H1 (cell line): Measurements from ENCODE around the gene SSUH2.

Experiments used
- CEBPB ChIP-seq: IDR thresholded peaks from 2 replicates; pipeline ENCODE4 v1.6.1; 2012; ENCODE audit warnings: low read depth, low read length
- CTCF ChIP-seq, 3 experiments: IDR thresholded peaks; 1 replicate in 2 of 3; 2 replicates in 1 of 3; pipeline versions ENCODE4 v1.5.1 to v1.6.1; 2011; ENCODE audit warnings: low read length in 3 of 3, mild to moderate bottlenecking in 3 of 3, inconsistent platforms in 2 of 3, low read depth in 1 of 3, moderate library complexity in 1 of 3; ENCODE audit not compliant: insufficient read depth in 1 of 3; ENCODE audit errors: control extremely low read depth in 1 of 3
- GABPA ChIP-seq: IDR thresholded peaks from 2 replicates; pipeline ENCODE4 v1.6.1; 2011; ENCODE audit warnings: mild to moderate bottlenecking, low read length, moderate library complexity, borderline replicate concordance; ENCODE audit not compliant: insufficient read depth
- GTF2F1 ChIP-seq: IDR thresholded peaks from 2 replicates; pipeline ENCODE4 v1.6.1; 2012; ENCODE audit warnings: low read depth, low read length, improper control_type of control experiment, borderline replicate concordance
- KDM1A ChIP-seq: fragments of 200-600, 300-600 bp; sonication (generic); IDR thresholded peaks from 2 replicates; pipeline ENCODE4 v1.7.1; 2016; ENCODE audit warnings: mild to moderate bottlenecking, low read length, borderline replicate concordance
- POLR2A ChIP-seq, 2 experiments: IDR thresholded peaks; 1 replicate in 1 of 2; 2 replicates in 1 of 2; pipeline ENCODE4 v1.6.1; 2011; ENCODE audit warnings: low read depth in 2 of 2, low read length in 2 of 2, mild to moderate bottlenecking in 2 of 2; ENCODE audit errors: control extremely low read depth in 1 of 2
- RAD21 ChIP-seq, 2 experiments: IDR thresholded peaks in 1 of 2; conservative IDR thresholded peaks in 1 of 2; 2 replicates each; pipeline ENCODE4 v1.6.1; 2011; ENCODE audit warnings: low read depth in 2 of 2, low read length in 2 of 2, improper control_type of control experiment in 1 of 2, inconsistent platforms in 1 of 2, mild to moderate bottlenecking in 1 of 2, moderate library complexity in 1 of 2
- RNF2 ChIP-seq: fragments of 200-900, 300-1000 bp; sonication (generic); IDR thresholded peaks from 2 replicates; pipeline ENCODE4 v1.7.1; 2016; ENCODE audit warnings: borderline replicate concordance, low read depth, mild to moderate bottlenecking, antibody characterized with exemption, low read length; ENCODE audit not compliant: poor library complexity, severe bottlenecking; ENCODE audit errors: missing control alignments
- SIN3A ChIP-seq, 2 experiments: IDR thresholded peaks in 1 of 2; conservative IDR thresholded peaks in 1 of 2; 2 replicates each; pipeline ENCODE4 v1.6.1; 2011 to 2012; ENCODE audit warnings: low read length in 2 of 2, improper control_type of control experiment in 1 of 2, low read depth in 1 of 2, mild to moderate bottlenecking in 1 of 2
- TAF1 ChIP-seq: IDR thresholded peaks from 2 replicates; pipeline ENCODE4 v1.6.1; 2011; ENCODE audit warnings: mild to moderate bottlenecking, low read depth, low read length
- TF ChIP-seq, protein P1 (sequence below): fragments of 300-600 bp; sonication (generic); IDR thresholded peaks from 2 replicates; pipeline ENCODE4 v1.7.1; 2012; ENCODE audit warnings: low read length, moderate library complexity, mild to moderate bottlenecking, inconsistent platforms; ENCODE audit not compliant: insufficient replicate concordance
- TF ChIP-seq, protein P2 (sequence below): IDR thresholded peaks from 2 replicates; pipeline ENCODE4 v1.6.1; 2011; ENCODE audit warnings: low read length, improper control_type of control experiment

- TF ChIP-seq CTCF (IDR thresholded peaks at IDR 0.05; ENCODE audit: control extremely low read depth in 1 of 3, insufficient read depth in 1 of 3, low read depth in 1 of 3, low read length in 3 of 3) (no peak), CEBPB (no peak), POLR2A (IDR thresholded peaks at IDR 0.05; ENCODE audit: control extremely low read depth in 1 of 2, low read depth in 2 of 2, low read length in 2 of 2) (no peak), RNF2 (no peak), SIN3A (conservative IDR thresholded peaks at IDR 0.05 in 1 of 2, IDR thresholded peaks at IDR 0.05 in 1 of 2; ENCODE audit: low read depth in 1 of 2, low read length in 2 of 2) (no peak), RAD21 (IDR thresholded peaks at IDR 0.05 in 1 of 2, conservative IDR thresholded peaks at IDR 0.05 in 1 of 2; ENCODE audit: low read depth in 2 of 2, low read length in 2 of 2) (no peak), TAF1 (no peak), GTF2F1 (no peak), KDM1A (no peak), GABPA (no peak)
- TF ChIP-seq, protein P1, sequence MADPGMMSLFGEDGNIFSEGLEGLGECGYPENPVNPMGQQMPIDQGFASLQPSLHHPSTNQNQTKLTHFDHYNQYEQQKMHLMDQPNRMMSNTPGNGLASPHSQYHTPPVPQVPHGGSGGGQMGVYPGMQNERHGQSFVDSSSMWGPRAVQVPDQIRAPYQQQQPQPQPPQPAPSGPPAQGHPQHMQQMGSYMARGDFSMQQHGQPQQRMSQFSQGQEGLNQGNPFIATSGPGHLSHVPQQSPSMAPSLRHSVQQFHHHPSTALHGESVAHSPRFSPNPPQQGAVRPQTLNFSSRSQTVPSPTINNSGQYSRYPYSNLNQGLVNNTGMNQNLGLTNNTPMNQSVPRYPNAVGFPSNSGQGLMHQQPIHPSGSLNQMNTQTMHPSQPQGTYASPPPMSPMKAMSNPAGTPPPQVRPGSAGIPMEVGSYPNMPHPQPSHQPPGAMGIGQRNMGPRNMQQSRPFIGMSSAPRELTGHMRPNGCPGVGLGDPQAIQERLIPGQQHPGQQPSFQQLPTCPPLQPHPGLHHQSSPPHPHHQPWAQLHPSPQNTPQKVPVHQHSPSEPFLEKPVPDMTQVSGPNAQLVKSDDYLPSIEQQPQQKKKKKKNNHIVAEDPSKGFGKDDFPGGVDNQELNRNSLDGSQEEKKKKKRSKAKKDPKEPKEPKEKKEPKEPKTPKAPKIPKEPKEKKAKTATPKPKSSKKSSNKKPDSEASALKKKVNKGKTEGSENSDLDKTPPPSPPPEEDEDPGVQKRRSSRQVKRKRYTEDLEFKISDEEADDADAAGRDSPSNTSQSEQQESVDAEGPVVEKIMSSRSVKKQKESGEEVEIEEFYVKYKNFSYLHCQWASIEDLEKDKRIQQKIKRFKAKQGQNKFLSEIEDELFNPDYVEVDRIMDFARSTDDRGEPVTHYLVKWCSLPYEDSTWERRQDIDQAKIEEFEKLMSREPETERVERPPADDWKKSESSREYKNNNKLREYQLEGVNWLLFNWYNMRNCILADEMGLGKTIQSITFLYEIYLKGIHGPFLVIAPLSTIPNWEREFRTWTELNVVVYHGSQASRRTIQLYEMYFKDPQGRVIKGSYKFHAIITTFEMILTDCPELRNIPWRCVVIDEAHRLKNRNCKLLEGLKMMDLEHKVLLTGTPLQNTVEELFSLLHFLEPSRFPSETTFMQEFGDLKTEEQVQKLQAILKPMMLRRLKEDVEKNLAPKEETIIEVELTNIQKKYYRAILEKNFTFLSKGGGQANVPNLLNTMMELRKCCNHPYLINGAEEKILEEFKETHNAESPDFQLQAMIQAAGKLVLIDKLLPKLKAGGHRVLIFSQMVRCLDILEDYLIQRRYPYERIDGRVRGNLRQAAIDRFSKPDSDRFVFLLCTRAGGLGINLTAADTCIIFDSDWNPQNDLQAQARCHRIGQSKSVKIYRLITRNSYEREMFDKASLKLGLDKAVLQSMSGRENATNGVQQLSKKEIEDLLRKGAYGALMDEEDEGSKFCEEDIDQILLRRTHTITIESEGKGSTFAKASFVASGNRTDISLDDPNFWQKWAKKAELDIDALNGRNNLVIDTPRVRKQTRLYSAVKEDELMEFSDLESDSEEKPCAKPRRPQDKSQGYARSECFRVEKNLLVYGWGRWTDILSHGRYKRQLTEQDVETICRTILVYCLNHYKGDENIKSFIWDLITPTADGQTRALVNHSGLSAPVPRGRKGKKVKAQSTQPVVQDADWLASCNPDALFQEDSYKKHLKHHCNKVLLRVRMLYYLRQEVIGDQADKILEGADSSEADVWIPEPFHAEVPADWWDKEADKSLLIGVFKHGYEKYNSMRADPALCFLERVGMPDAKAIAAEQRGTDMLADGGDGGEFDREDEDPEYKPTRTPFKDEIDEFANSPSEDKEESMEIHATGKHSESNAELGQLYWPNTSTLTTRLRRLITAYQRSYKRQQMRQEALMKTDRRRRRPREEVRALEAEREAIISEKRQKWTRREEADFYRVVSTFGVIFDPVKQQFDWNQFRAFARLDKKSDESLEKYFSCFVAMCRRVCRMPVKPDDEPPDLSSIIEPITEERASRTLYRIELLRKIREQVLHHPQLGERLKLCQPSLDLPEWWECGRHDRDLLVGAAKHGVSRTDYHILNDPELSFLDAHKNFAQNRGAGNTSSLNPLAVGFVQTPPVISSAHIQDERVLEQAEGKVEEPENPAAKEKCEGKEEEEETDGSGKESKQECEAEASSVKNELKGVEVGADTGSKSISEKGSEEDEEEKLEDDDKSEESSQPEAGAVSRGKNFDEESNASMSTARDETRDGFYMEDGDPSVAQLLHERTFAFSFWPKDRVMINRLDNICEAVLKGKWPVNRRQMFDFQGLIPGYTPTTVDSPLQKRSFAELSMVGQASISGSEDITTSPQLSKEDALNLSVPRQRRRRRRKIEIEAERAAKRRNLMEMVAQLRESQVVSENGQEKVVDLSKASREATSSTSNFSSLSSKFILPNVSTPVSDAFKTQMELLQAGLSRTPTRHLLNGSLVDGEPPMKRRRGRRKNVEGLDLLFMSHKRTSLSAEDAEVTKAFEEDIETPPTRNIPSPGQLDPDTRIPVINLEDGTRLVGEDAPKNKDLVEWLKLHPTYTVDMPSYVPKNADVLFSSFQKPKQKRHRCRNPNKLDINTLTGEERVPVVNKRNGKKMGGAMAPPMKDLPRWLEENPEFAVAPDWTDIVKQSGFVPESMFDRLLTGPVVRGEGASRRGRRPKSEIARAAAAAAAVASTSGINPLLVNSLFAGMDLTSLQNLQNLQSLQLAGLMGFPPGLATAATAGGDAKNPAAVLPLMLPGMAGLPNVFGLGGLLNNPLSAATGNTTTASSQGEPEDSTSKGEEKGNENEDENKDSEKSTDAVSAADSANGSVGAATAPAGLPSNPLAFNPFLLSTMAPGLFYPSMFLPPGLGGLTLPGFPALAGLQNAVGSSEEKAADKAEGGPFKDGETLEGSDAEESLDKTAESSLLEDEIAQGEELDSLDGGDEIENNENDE: no peak
- TF ChIP-seq, protein P2, sequence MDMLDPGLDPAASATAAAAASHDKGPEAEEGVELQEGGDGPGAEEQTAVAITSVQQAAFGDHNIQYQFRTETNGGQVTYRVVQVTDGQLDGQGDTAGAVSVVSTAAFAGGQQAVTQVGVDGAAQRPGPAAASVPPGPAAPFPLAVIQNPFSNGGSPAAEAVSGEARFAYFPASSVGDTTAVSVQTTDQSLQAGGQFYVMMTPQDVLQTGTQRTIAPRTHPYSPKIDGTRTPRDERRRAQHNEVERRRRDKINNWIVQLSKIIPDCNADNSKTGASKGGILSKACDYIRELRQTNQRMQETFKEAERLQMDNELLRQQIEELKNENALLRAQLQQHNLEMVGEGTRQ: no peak
Measured at GRCh38 chr3:8639659-8640000, 5.0 kb downstream of the SSUH2 start.
